Psoas muscle (tissue), 8 donors: Measurements from ENCODE around the gene NEURL1B. TPM values are rescaled to one million over a fixed set of nuclear protein-coding genes. Genes with fewer than 3 reads are reported as not detected.

Experiments used
- ATAC-seq, 4 donors: fragments of 200-7000 bp; cut with Tn5 transposase; one replicate each; pipeline ENCODE4 v1.9.1; 2020; ENCODE audit warnings: moderate library complexity in 3 of 4, mild to moderate bottlenecking in 2 of 4
- DNase-seq, 2 donors: peaks; one replicate each; pipeline ENCODE4 v3.0.0-alpha.2; 2020
- H3K27ac ChIP-seq: fragments of 200-600 bp; one replicate; pipeline ENCODE4 v1.8.0; 2022
- H3K27me3 ChIP-seq, 3 donors: fragments of 200-600 bp in 1 of 3; one replicate each; pipeline versions ENCODE4 v1.6.1 to v1.8.0; 2013 to 2022; ENCODE audit warnings: low read length in 2 of 3, mild to moderate bottlenecking in 2 of 3, moderate library complexity in 1 of 3; ENCODE audit not compliant: insufficient read depth in 3 of 3
- H3K36me3 ChIP-seq, 2 donors: fragments of 200-600 bp in 1 of 2; one replicate each; pipeline versions ENCODE4 v1.6.1 to v1.8.0; 2013 to 2022; ENCODE audit warnings: low read depth in 1 of 2, mild to moderate bottlenecking in 1 of 2, moderate library complexity in 1 of 2; ENCODE audit not compliant: insufficient read depth in 1 of 2
- H3K4me1 ChIP-seq: fragments of 200-600 bp; one replicate; pipeline ENCODE4 v1.8.0; 2022
- H3K4me3 ChIP-seq: fragments of 200-600 bp; one replicate; pipeline ENCODE4 v1.8.0; 2022; ENCODE audit warnings: mild to moderate bottlenecking
- H3K9me3 ChIP-seq: fragments of 200-600 bp; one replicate; pipeline ENCODE4 v1.8.0; 2022
- CTCF ChIP-seq: fragments of 200-600 bp; IDR thresholded peaks from one replicate; pipeline ENCODE4 v1.8.0; 2022; ENCODE audit warnings: antibody characterized with exemption
- WGBS, 3 donors: extraction: QIAGEN DNeasy Blood & Tissue Kit; methylation state at CpG; one replicate each; pipeline versions ENCODE4 v1.1.6 to v1.1.7; 2013; 5-methylcytosine and 5-hydroxymethylcytosine counted together
- intact Hi-C, 2 donors: fragments of 100-400 bp; cut with DNase I; formaldehyde crosslinking; loops; one replicate each; pipeline versions ENCODE4 v1.11.0 to v1.14.2; 2022
- polyA plus RNA-seq, 3 donors: library from polyadenylated mRNA; stranded (reverse); fragments of 200-250 nt; gene quantifications; one replicate each; pipeline ENCODE4 v1.2.3, GENCODE V29; 2013
- total RNA-seq, 4 donors: library from RNA; stranded (reverse); fragmentation: NEBNext Ultra II Directional in 2 of 4; extraction: Animal tissue kit (Norgen Biotek cat#: 25700) in 2 of 4; gene quantifications; one replicate each; pipeline versions ENCODE4 v1.2.1 to v1.2.4, GENCODE V29; 2021 to 2023
- donor health status: healthy with polysubstance abuse.
- donor health status: DM: no; HTN: no; CAD: no; lungs with moderate emphysema.
- donor health status: Bipolar disorder and iron deficiency.
- donor health status: healthy.
- donor health status: DM: yes; HTN: yes; CAD: no.
- donor health status: DM: no; HTN: no; CAD: no.
- donor health status: DM: no; HTN: no; CAD: no.
- donor health status: DM: yes; HTN: yes; CAD: no.

NEURL1B gene
- total and polyA plus RNA-seq, 7 donors, result 8.0 to 20.4 (median 13.7) TPM

DNA sequence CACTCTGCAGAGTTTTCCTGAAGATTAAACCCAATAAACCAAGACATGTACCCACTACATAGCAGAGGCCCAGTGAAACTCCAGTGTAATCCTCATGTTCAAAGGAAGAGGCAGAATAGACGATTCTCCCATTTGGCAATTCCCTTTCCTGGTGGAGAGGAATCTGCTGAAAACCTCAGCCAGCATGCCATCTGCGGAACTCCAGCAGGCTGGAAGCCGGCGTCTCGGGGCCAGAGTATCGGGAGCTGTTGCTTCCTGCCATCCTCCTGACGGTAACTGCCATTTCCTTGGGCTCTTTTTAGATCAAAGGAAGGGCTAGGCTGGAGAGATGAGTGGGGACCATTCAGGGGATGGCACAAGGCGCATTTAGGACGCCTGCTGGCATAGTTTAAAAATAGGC is 20.5 kb downstream of the NEURL1B start:
- Histone ChIP-seq H3K36me3 (no peaks in the 10 kb centered on the region), H3K27me3 (peaks cover 0 to 14% (median 0%) of the 10 kb centered on the region in 3 donors), H3K4me3 (no peak overlapping the region), H3K9me3 (no peaks in the 10 kb centered on the region), H3K4me1 (peaks cover 15% of the 10 kb centered on the region), H3K27ac (peak overlapping the region; percentile 9)
- DNase-seq, result no peak
- 54 to 72% (median 58%) methylated on average over 9 of the region's 9 CpGs for WGBS, 3 donors
- intact Hi-C loops, result no loop called here
- no peak for TF ChIP-seq CTCF
- no peak for ATAC-seq

GRCh38 chr5:172662596-172662995 is 21.5 kb downstream of the NEURL1B start:
- TF ChIP-seq CTCF, result no peak
- Histone ChIP-seq H3K36me3 (no peaks in the 10 kb centered on the region), H3K27ac (no peak overlapping the region)

GRCh38 chr5:172664018-172664417 is 23.0 kb downstream of the NEURL1B start:
- intact Hi-C loops, result no loop called here
- 40 to 57% (median 47%) methylated on average over 5 of the region's 5 CpGs for WGBS, 3 donors

More at GRCh38 chr5:172662596-172662995, 21.5 kb downstream of the NEURL1B start:
- no peak for ATAC-seq
- peaks cover 0 to 10% (median 0%) of the 10 kb centered on the region in 3 donors for H3K27me3 ChIP-seq
- peaks cover 15% of the 10 kb centered on the region for H3K4me1 ChIP-seq
- H3K4me3 ChIP-seq, result no peak overlapping the region
- 27 to 55% (median 44%) methylated on average over 2 of the region's 2 CpGs for WGBS, 3 donors
- no peaks in the 10 kb centered on the region for H3K9me3 ChIP-seq
- no peak for DNase-seq
- intact Hi-C loops, result no loop called here

DNA sequence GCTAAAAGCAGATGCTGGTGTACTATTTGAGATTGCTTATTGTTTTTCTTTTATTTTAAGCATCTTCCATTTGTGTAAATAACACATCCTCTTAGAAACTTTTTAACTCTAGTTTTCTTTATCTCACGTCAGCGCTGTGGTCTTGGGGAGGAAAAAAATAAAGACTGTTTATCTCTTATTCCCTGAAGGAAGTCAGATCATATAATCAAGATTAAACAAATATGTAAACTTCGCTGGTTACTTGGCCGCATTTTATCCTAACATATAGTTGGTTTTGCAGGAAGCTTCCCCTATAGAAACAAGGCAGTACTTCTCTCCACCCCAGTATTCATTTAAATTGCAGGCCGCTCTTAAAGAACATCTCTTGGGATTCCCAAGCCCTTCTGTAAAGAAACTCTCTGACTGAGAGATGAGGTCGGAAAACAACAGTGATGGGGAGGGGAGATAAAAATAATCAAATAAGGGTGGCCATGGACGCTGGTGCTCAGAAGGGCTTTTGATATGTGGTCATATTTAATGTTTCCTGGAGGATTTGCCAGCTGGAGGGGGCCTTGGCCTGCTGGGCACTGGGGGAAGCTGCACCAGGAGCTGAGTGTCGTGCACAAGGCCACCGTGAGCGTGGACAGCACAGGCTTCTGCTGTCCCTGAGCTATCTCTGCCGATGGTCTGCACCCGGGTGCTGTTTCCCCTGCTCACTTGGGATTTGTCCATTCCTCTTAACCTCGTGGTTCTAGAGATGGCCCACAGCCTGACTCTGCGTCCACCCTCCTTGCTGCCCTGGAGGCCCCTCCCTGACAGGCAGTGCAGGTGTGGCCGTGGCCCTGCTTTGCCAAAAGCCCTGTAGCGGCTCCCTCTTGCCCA is 23.8 kb downstream of the NEURL1B start:
- Histone ChIP-seq H3K4me1 (peaks cover 9% of the 10 kb centered on the region), H3K9me3 (no peaks in the 10 kb centered on the region), H3K27ac (no peak overlapping the region), H3K36me3 (no peaks in the 10 kb centered on the region), H3K4me3 (no peak overlapping the region), H3K27me3 (peaks cover 0 to 12% (median 0%) of the 10 kb centered on the region in 3 donors)
- intact Hi-C loops, result no loop called here
- ATAC-seq (no peak), DNase-seq (no peak)
- TF ChIP-seq CTCF, result no peak
- 60 to 66% (median 62%) methylated on average over 15 to 16 of the region's 16 CpGs for WGBS, 3 donors

More at GRCh38 chr5:172664018-172664417, 23.0 kb downstream of the NEURL1B start:
- no peak for ATAC-seq
- Histone ChIP-seq H3K27me3 (peaks cover 0 to 12% (median 0%) of the 10 kb centered on the region in 3 donors), H3K9me3 (no peaks in the 10 kb centered on the region), H3K4me1 (peaks cover 17% of the 10 kb centered on the region), H3K4me3 (no peak overlapping the region), H3K36me3 (no peaks in the 10 kb centered on the region), H3K27ac (no peak overlapping the region)
- no peak for TF ChIP-seq CTCF
- DNase-seq, result no peak
